GM18520 (cell line): Measurements from ENCODE around the gene PAQR4.

Experiments used
- ATAC-seq: cut with Tn5 transposase; IDR thresholded peaks from one replicate; pipeline ENCODE4 v1.9.1; 2021; ENCODE audit not compliant: unreplicated experiment

PAQR4 gene

GRCh38 chr16:3020604-3021448 lies 51.7 kb downstream of the PAQR4 start:
- no peak for ATAC-seq

GRCh38 chr16:3021449-3022207 lies 52.5 kb downstream of the PAQR4 start:
- ATAC-seq: no peak

GRCh38 chr16:3022208-3022683 lies 53.1 kb downstream of the PAQR4 start:
- no peak for ATAC-seq

GRCh38 chr16:3022684-3023414 lies 53.7 kb downstream of the PAQR4 start:
- no peak for ATAC-seq
